Upper lobe of left lung (tissue), 4 donors: Measurements from ENCODE around the gene PIR.

Source experiments
- EP300 ChIP-seq, 4 donors: sonication (generic); formaldehyde crosslinking; IDR thresholded peaks; one replicate each; pipeline ENCODE4 v1.5.1; 2017; ENCODE audit warnings: antibody characterized with exemption in 4 of 4, control low read depth in 2 of 4
- POLR2A ChIP-seq, 4 donors: fragments of 450-650 bp; IDR thresholded peaks; one replicate each; pipeline ENCODE4 v1.5.1; 2016 to 2017; ENCODE audit warnings: antibody characterized with exemption in 4 of 4, mild to moderate bottlenecking in 2 of 4
- POLR2AphosphoS5 ChIP-seq, 2 donors: sonication (generic); formaldehyde crosslinking; IDR thresholded peaks; one replicate each; pipeline ENCODE4 v1.5.1; 2017; ENCODE audit warnings: antibody characterized with exemption in 2 of 2
- TF ChIP-seq, protein P1 (sequence below), 6 experiments: fragments of 450-650 bp in 4 of 6; fragments of 200-600 bp in 2 of 6; sonication (generic) in 2 of 6; IDR thresholded peaks; one replicate each; pipeline ENCODE4 v1.5.1; 2016 to 2019; ENCODE audit warnings: antibody characterized with exemption in 6 of 6

DNA sequence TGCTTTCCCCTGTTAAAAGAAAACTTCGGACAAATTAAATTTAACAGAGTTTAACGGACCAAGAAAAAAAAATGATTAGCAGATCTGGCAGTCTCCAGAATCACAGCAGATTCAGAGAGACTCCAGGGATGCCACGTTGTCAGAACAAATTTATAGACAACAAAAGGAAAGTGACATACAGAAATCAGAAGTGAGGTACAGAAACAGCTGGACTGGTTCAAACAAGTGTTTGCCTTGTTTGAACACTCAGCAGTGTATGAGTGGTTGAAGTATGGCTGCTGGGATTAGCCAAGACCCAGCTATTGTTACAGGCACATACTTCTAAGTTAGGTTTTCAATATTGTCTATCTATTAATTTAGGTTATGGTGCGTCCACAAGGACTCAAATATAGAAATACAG, 19.1 kb downstream of the PIR start:
- TF ChIP-seq, protein P1, sequence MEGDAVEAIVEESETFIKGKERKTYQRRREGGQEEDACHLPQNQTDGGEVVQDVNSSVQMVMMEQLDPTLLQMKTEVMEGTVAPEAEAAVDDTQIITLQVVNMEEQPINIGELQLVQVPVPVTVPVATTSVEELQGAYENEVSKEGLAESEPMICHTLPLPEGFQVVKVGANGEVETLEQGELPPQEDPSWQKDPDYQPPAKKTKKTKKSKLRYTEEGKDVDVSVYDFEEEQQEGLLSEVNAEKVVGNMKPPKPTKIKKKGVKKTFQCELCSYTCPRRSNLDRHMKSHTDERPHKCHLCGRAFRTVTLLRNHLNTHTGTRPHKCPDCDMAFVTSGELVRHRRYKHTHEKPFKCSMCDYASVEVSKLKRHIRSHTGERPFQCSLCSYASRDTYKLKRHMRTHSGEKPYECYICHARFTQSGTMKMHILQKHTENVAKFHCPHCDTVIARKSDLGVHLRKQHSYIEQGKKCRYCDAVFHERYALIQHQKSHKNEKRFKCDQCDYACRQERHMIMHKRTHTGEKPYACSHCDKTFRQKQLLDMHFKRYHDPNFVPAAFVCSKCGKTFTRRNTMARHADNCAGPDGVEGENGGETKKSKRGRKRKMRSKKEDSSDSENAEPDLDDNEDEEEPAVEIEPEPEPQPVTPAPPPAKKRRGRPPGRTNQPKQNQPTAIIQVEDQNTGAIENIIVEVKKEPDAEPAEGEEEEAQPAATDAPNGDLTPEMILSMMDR (IDR thresholded peaks at IDR 0.05) = no peak
- TF ChIP-seq EP300 (IDR thresholded peaks at IDR 0.05) = no peak
- TF ChIP-seq POLR2A (IDR thresholded peaks at IDR 0.05) = no peak
- TF ChIP-seq POLR2AphosphoS5 (IDR thresholded peaks at IDR 0.05) = no peak
